Left ventricle myocardium superior (tissue), 1 donor: ENCODE measurements around the gene RPL34. TPM values are rescaled to one million over a fixed set of nuclear protein-coding genes. Genes with fewer than 3 reads are reported as not detected.

Source experiments
- total RNA-seq: library from RNA; stranded (reverse); fragmentation: NEBNext Ultra II Directional; extraction: Animal tissue kit (Norgen Biotek cat#: 25700); gene quantifications from one replicate; pipeline ENCODE4 v1.2.1, GENCODE V29; 2021
- donor health status: DM: no; HTN: yes; CAD: no; lungs with severe emphysema.

Gene RPL34
- total RNA-seq, 1 donor from 2014 or later, result 718 TPM

Other genes starting within 250 kb of the RPL34 start
- 26.7 TPM for gene OSTC, start 30.0 kb downstream of the RPL34 start, total RNA-seq
- gene ETNPPL, start 142.5 kb downstream of the RPL34 start, total RNA-seq, result 18.8 TPM